ENCODE results near the gene AHCYL2.

The AHCYL2 gene

DNA sequence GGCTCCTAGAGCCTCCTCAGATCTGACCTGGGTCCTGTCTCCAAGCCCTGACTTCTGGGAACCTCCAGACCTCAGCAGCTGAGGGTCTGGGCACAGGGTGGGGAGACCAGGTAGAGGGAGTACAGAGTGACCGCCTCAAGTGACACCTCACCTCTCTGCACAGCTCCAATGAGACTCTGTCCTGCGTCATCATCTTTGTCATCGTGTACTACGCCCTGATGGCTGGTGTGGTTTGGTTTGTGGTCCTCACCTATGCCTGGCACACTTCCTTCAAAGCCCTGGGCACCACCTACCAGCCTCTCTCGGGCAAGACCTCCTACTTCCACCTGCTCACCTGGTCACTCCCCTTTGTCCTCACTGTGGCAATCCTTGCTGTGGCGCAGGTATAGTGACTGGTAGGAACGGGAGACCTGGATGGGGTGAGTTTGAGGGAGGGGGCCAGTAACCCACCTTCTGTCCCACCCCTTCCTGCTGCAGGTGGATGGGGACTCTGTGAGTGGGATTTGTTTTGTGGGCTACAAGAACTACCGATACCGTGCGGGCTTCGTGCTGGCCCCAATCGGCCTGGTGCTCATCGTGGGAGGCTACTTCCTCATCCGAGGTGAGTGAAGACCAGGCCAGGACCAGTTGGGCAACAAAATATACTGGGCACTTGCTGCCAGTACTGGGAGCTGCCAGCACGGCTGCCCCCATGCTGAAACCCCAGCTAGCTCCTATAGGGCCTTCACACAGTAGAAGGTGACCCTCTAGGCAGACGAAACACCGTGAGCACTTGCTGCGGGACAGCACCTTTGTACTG, 18.6 kb upstream of the AHCYL2 start:
- no peaks in the 10 kb centered on the region for H3K9me3 Mint-ChIP-seq
- peaks cover under 1% of the 10 kb centered on the region for H3K4me1 Mint-ChIP-seq

DNA sequence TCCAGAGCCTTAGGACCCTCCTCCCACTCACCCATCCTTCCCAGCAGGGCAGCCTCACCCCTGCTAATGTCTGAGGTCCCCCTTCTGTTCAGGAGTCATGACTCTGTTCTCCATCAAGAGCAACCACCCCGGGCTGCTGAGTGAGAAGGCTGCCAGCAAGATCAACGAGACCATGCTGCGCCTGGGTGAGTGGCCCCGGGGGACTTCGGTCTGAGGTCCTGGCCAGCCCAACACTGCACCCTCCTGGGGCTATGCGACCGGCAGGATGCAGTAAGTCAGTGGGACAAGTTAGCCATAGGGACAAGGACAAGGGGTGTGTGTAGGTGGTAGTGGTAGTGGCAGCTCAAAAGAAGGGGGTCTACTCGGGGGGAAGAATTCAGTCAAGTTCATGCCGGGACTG, 16.2 kb upstream of the AHCYL2 start:
- TF ChIP-seq CTCF (IDR thresholded peaks at IDR 0.05) = no peak
- DNase-seq = no peak
- H3K9me3 Mint-ChIP-seq = no peaks in the 10 kb centered on the region
- no peak overlapping the region for H3K27ac Mint-ChIP-seq
- peaks cover 4% of the 10 kb centered on the region for H3K4me1 Mint-ChIP-seq
- no peaks in the 10 kb centered on the region for H3K27me3 Mint-ChIP-seq (ENCODE audit: low read depth, poor library complexity)
- H3K4me3 Mint-ChIP-seq = no peak overlapping the region
- H3K36me3 Mint-ChIP-seq (ENCODE audit: low read depth) = peaks cover 49% of the 10 kb centered on the region

More for the DNA sequence above, 18.6 kb upstream of the AHCYL2 start:
- Mint-ChIP-seq H3K4me3 (no peak overlapping the region), H3K36me3 (ENCODE audit: low read depth) (peaks cover 56% of the 10 kb centered on the region), H3K27ac (no peak overlapping the region), H3K27me3 (ENCODE audit: low read depth, poor library complexity) (no peaks in the 10 kb centered on the region)
- no peak for DNase-seq
- no peak for TF ChIP-seq CTCF (IDR thresholded peaks at IDR 0.05)

DNA sequence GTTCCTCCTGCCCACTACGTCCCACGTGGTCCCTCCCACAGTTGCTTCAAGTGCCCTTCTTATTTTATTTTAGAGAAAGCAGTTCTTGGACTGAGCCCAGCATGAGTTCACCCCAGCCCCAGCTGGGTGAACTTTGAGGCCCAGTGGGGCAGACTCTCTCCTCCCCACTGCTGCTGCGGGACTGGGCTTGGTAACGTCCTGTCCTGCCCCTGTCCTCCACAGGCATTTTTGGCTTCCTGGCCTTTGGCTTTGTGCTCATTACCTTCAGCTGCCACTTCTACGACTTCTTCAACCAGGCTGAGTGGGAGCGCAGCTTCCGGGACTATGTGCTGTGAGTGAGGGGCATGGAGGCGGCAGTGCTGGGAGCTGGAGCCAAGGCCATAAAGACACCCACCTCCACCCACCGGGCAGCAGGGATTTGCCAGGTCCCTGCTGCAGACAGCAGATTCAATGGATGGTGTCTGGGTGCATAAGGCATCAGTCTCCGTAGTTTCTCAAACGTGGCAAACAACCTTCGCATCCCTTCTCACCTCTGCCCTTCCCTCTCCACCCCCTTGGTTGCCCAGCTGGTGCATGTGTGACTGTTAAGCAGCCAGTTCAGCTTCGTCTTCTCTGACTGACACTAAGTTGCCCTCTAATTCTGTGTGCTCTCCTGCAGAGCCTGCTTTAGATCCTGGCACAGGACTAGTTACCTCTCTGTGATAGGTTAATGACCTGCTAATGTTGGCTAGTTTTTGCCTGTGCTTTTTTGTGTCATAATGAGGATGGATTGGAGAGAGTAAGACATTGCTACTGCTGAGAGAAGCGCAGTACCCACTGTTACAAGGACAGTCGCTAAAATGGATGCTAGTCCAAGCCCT, 15.5 kb upstream of the AHCYL2 start:
- DNase-seq = no peak
- Mint-ChIP-seq H3K27me3 (ENCODE audit: low read depth, poor library complexity) (no peaks in the 10 kb centered on the region), H3K4me3 (no peak overlapping the region), H3K27ac (no peak overlapping the region), H3K36me3 (ENCODE audit: low read depth) (peaks cover 53% of the 10 kb centered on the region), H3K9me3 (peaks cover 5% of the 10 kb centered on the region), H3K4me1 (peaks cover 8% of the 10 kb centered on the region)
- TF ChIP-seq CTCF (IDR thresholded peaks at IDR 0.05) = no peak

DNA sequence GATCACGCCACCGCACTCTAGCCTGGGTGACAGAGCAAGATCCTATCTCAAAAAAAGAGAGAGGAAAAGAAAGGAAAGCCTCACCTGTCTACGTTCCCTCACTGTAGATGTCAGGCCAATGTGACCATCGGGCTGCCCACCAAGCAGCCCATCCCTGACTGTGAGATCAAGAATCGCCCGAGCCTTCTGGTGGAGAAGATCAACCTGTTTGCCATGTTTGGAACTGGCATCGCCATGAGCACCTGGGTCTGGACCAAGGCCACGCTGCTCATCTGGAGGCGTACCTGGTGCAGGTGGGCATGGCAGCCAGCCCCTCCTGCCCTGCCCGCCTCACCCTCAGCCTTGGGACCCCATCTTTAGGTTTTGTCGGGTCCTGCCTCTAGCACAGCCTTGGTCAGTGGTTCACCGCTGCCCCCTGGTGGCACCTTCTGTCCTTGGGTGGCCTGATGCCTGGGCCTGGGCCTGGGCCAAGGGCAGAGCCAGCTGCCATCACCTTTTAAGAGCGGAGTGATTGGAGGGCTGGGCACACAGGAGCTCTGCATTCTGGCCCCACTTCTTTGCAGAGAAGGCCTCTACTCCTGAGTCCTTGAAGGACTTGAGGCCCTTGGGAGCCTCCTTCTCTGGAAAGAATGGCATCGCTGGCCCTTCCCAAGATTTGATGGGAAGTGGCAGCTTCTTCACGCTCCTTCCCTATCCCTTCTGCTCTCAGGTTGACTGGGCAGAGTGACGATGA, 14.4 kb upstream of the AHCYL2 start:
- TF ChIP-seq CTCF (IDR thresholded peaks at IDR 0.05) = peak; percentile 71
- Mint-ChIP-seq H3K9me3 (peaks cover 11% of the 10 kb centered on the region), H3K36me3 (ENCODE audit: low read depth) (peaks cover 49% of the 10 kb centered on the region), H3K4me3 (no peak overlapping the region), H3K27ac (peak overlapping the region; percentile 25), H3K27me3 (ENCODE audit: low read depth, poor library complexity) (no peaks in the 10 kb centered on the region), H3K4me1 (peaks cover 8% of the 10 kb centered on the region)
- peak; percentile 82 for DNase-seq

- TF ChIP-seq CTCF (IDR thresholded peaks at IDR 0.05) = no peak
- peaks cover 8% of the 10 kb centered on the region for H3K4me1 Mint-ChIP-seq
- no peaks in the 10 kb centered on the region for H3K27me3 Mint-ChIP-seq (ENCODE audit: low read depth, poor library complexity)
- H3K4me3 Mint-ChIP-seq = no peak overlapping the region
- no peak for DNase-seq
- peak overlapping the region; percentile 25 for H3K27ac Mint-ChIP-seq
- peaks cover 48% of the 10 kb centered on the region for H3K36me3 Mint-ChIP-seq (ENCODE audit: low read depth)
- peaks cover 16% of the 10 kb centered on the region for H3K9me3 Mint-ChIP-seq
These were observed 13.9 kb upstream of the AHCYL2 start for GRCh38 chr7:129210989-129211312.

Data from nephron progenitor cell (in vitro differentiated cells).